SK-N-SH (cell line): Measurements from ENCODE around the gene RFX5. TPM values are rescaled to one million over a fixed set of nuclear protein-coding genes. Genes with fewer than 3 reads are reported as not detected.

Source experiments
- CTCF ChIA-PET: fragments of 300-600, 350-600 bp; formaldehyde crosslinking; extraction: SDS; loops from one replicate; lab custom pipeline; 2021; lab: Yijun Ruan, JAX
- POLR2A ChIA-PET: fragments of 350-600 bp; sonication (Branson Sonifier 250); formaldehyde crosslinking; extraction: SDS; loops from one replicate; lab custom pipeline; 2020; ENCODE audit warnings: antibody characterized with exemption, inconsistent platforms; lab: Yijun Ruan, JAX
- DNase-seq: peaks from one replicate; pipeline ENCODE4 v3.0.0; 2012
- H2AFZ ChIP-seq: fragments of 200-600 bp; sonication (generic); 2 replicates; pipeline ENCODE4 v1.8.1; 2016; ENCODE audit warnings: antibody characterized with exemption, mild to moderate bottlenecking, low read depth
- H3F3A ChIP-seq: fragments of 200-600 bp; sonication (generic); replicated peaks from 2 replicates; pipeline ENCODE3; 2016; ENCODE audit warnings: antibody characterized with exemption, mild to moderate bottlenecking; ENCODE audit not compliant: insufficient read depth
- H3K27ac ChIP-seq, 2 experiments: fragments of 200-500 bp in 1 of 2; fragments of 200-600 bp in 1 of 2; sonication (Bioruptor generic) in 1 of 2; sonication (generic), shearing (Covaris generic) in 1 of 2; 2 replicates each; pipeline versions ENCODE4 v1.5.1 to v1.6.1; 2014 to 2016; ENCODE audit warnings: low read depth in 2 of 2, inconsistent platforms in 1 of 2, low read length in 1 of 2, mild to moderate bottlenecking in 1 of 2, mixed read lengths in 1 of 2
- H3K27me3 ChIP-seq: fragments of 200-600 bp; sonication (generic), shearing (Covaris generic); 2 replicates; pipeline ENCODE4 v1.6.1; 2016; ENCODE audit warnings: mixed run types; ENCODE audit not compliant: insufficient read depth
- H3K36me3 ChIP-seq, 2 experiments: fragments of 200-500 bp in 1 of 2; fragments of 200-600 bp in 1 of 2; sonication (Bioruptor generic) in 1 of 2; sonication (generic) in 1 of 2; replicated peaks in 1 of 2; 2 replicates each; pipeline versions ENCODE3 to v1.5.1; 2014 to 2016; ENCODE audit warnings: low read length in 1 of 2, mild to moderate bottlenecking in 1 of 2; ENCODE audit not compliant: insufficient read depth in 2 of 2, control insufficient read depth in 1 of 2
- H3K4me1 ChIP-seq, 2 experiments: fragments of 200-500 bp in 1 of 2; fragments of 200-600 bp in 1 of 2; sonication (Bioruptor generic) in 1 of 2; sonication (generic), shearing (Covaris generic) in 1 of 2; 2 replicates each; pipeline versions ENCODE4 v1.5.1 to v1.6.1; 2014 to 2016; ENCODE audit warnings: low read depth in 1 of 2, low read length in 1 of 2, mixed run types in 1 of 2; ENCODE audit not compliant: insufficient read depth in 2 of 2, control insufficient read depth in 1 of 2
- H3K4me2 ChIP-seq: fragments of 200-600 bp; sonication (generic), shearing (Covaris generic); 2 replicates; pipeline ENCODE4 v1.6.1; 2017; ENCODE audit warnings: mixed run types
- H3K4me3 ChIP-seq, 2 experiments: fragments of 200-500 bp in 1 of 2; fragments of 200-600 bp in 1 of 2; sonication (Bioruptor generic) in 1 of 2; sonication (generic), shearing (Covaris generic) in 1 of 2; 2 replicates each; pipeline versions ENCODE4 v1.5.1 to v1.8.1; 2014 to 2016; ENCODE audit warnings: low read depth in 2 of 2, inconsistent platforms in 1 of 2, low read length in 1 of 2, mild to moderate bottlenecking in 1 of 2, mixed read lengths in 1 of 2, moderate library complexity in 1 of 2
- H3K79me2 ChIP-seq: fragments of 200-600 bp; sonication (generic); 2 replicates; pipeline ENCODE4 v1.8.1; 2017; ENCODE audit warnings: mild to moderate bottlenecking; ENCODE audit not compliant: insufficient read depth
- H3K9ac ChIP-seq: fragments of 200-600 bp; sonication (generic); 2 replicates; pipeline ENCODE4 v1.6.1; 2017; ENCODE audit warnings: mixed run types
- H3K9me2 ChIP-seq: fragments of 200-600 bp; sonication (generic); 2 replicates; pipeline ENCODE4 v1.6.1; 2017; ENCODE audit warnings: mixed run types
- H3K9me3 ChIP-seq: fragments of 200-600 bp; sonication (generic); 2 replicates; pipeline ENCODE4 v1.6.1; 2017; ENCODE audit warnings: mixed run types, mild to moderate bottlenecking, moderate library complexity
- H4K20me1 ChIP-seq: fragments of 200-600 bp; sonication (generic); 2 replicates; pipeline ENCODE4 v1.6.1; 2017; ENCODE audit warnings: mild to moderate bottlenecking, mixed run types; ENCODE audit not compliant: insufficient read depth
- CHD2 ChIP-seq: fragments of 150-350 bp; IDR thresholded peaks from 2 replicates; pipeline ENCODE4 v1.6.1; 2018; ENCODE audit warnings: low read length; ENCODE audit not compliant: partially characterized antibody
- CTCF ChIP-seq: fragments of 200-600 bp; sonication (generic); IDR thresholded peaks from 2 replicates; pipeline ENCODE4 v1.6.1; 2017; ENCODE audit warnings: antibody characterized with exemption, mild to moderate bottlenecking, moderate library complexity
- EP300 ChIP-seq, 2 experiments: IDR thresholded peaks; 2 replicates each; pipeline versions ENCODE4 v1.4.0 to v1.6.1; 2012; ENCODE audit warnings: borderline replicate concordance in 1 of 2, low read depth in 1 of 2, low read length in 1 of 2
- FOSL2 ChIP-seq: IDR thresholded peaks from 2 replicates; pipeline ENCODE4 v1.4.0; 2012; ENCODE audit warnings: low read depth, mild to moderate bottlenecking, moderate library complexity, borderline replicate concordance
- GABPA ChIP-seq: IDR thresholded peaks from 2 replicates; pipeline ENCODE4 v1.4.0; 2012; ENCODE audit warnings: low read depth, mild to moderate bottlenecking
- IRF3 ChIP-seq: fragments of 150-350 bp; IDR thresholded peaks from 2 replicates; pipeline ENCODE4 v1.6.1; 2016; ENCODE audit warnings: mild to moderate bottlenecking, low read depth, low read length
- MAX ChIP-seq: IDR thresholded peaks from 2 replicates; pipeline ENCODE4 v1.4.0; 2012; ENCODE audit warnings: low read depth
- MXI1 ChIP-seq: IDR thresholded peaks from 2 replicates; pipeline ENCODE4 v1.6.1; 2012; ENCODE audit warnings: mild to moderate bottlenecking, low read depth, low read length, improper control_type of control experiment
- RFX5 ChIP-seq: IDR thresholded peaks from 2 replicates; pipeline ENCODE4 v1.6.1; 2012; ENCODE audit warnings: mild to moderate bottlenecking, improper control_type of control experiment, low read length
- RXRA ChIP-seq: IDR thresholded peaks from 2 replicates; pipeline ENCODE4 v1.4.0; 2012; ENCODE audit warnings: low read depth, mild to moderate bottlenecking, borderline replicate concordance
- SIN3A ChIP-seq: IDR thresholded peaks from 2 replicates; pipeline ENCODE4 v1.6.1; 2012; ENCODE audit warnings: low read depth, mild to moderate bottlenecking, low read length, moderate library complexity, borderline replicate concordance
- TAF1 ChIP-seq: IDR thresholded peaks from 2 replicates; pipeline ENCODE4 v1.6.1; 2012; ENCODE audit warnings: low read depth, mild to moderate bottlenecking, low read length, moderate library complexity, borderline replicate concordance
- USF1 ChIP-seq: IDR thresholded peaks from 2 replicates; pipeline ENCODE4 v1.4.0; 2012; ENCODE audit warnings: low read depth, borderline replicate concordance
- USF2 ChIP-seq: fragments of 150-350 bp; IDR thresholded peaks from 2 replicates; pipeline ENCODE4 v1.6.1; 2017; ENCODE audit warnings: antibody characterized with exemption, low read length, low read depth, borderline replicate concordance
- WGBS: methylation state at CpG from one replicate; pipeline ENCODE4 v1.1.6; 2017; ENCODE audit warnings: low lambda C conversion rate; 5-methylcytosine and 5-hydroxymethylcytosine counted together
- polyA plus RNA-seq, 3 experiments: library from polyadenylated mRNA; depleted of rRNA; stranded (reverse); fragments of >200 nt; gene quantifications; 2 replicates each; pipeline ENCODE4 v1.2.3, GENCODE V29; 2012

RFX5 gene
- polyA plus RNA-seq, 1 of the 3 experiments (the other 2 are of a cell fraction): 29.1 TPM

GRCh38 chr1:151309811-151310323 lies 37.2 kb downstream of the RFX5 start:
- Histone ChIP-seq H3K4me2 (no peak overlapping the region), H3F3A (peaks cover 22% of the 10 kb centered on the region), H4K20me1 (peaks cover 14% of the 10 kb centered on the region), H3K79me2 (peaks cover 41% of the 10 kb centered on the region; the same call in 1 of the 2 replicates), H3K27ac (peak overlapping the region in 1 of 2 experiments; percentile 56; a peak in 2 of 4 replicates), H3K4me3 (no peak overlapping the region), H3K9me2 (no peaks in the 10 kb centered on the region), H2AFZ (no peak overlapping the region), H3K4me1 (peaks cover 27 to 44% of the 10 kb centered on the region in 2 experiments), H3K9ac (no peak overlapping the region), H3K36me3 (peaks cover 43 to 64% of the 10 kb centered on the region in 2 experiments), H3K9me3 (no peaks in the 10 kb centered on the region), H3K27me3 (no peaks in the 10 kb centered on the region)
- WGBS: 79% methylated on average over 7 of the region's 7 CpGs
- ChIA-PET POLR2A (interaction anchor here (0.7 to 1.1 kb wide), 4 partner anchors 17 to 90 kb away, joined by 3 to 6 read pairs (median 3); partner anchors contain the start of genes PI4KB and PSMB4), CTCF (interaction anchor here (1.2 to 15.1 kb wide), 5 partner anchors 8 to 31 kb away, joined by 3 to 309 read pairs (median 5); no protein-coding TSS in a partner anchor)
- DNase-seq: peak; percentile 60
- TF ChIP-seq IRF3 (no peak), CHD2 (no peak), CTCF (no peak), USF2 (no peak), SIN3A (no peak), GABPA (no peak), TAF1 (no peak), MAX (no peak), EP300 (IDR thresholded peaks at IDR 0.05; ENCODE audit: borderline replicate concordance in 1 of 2, low read depth in 1 of 2, low read length in 1 of 2) (no peak), MXI1 (no peak), USF1 (no peak), RFX5 (no peak), FOSL2 (no peak), RXRA (no peak)
